Inflammatory macrophage (primary cell): ENCODE results near the gene QRICH2.
"Not testable (repeated sequence)": the region's sequence is repeated elsewhere in the genome, so short reads cannot be mapped to it uniquely, and the experiment has no call there.

Experiments used
- DNase-seq, 2 donors: peaks; one replicate each; pipeline ENCODE4 v3.0.0-alpha.2; 2020 to 2022

Gene QRICH2

DNA sequence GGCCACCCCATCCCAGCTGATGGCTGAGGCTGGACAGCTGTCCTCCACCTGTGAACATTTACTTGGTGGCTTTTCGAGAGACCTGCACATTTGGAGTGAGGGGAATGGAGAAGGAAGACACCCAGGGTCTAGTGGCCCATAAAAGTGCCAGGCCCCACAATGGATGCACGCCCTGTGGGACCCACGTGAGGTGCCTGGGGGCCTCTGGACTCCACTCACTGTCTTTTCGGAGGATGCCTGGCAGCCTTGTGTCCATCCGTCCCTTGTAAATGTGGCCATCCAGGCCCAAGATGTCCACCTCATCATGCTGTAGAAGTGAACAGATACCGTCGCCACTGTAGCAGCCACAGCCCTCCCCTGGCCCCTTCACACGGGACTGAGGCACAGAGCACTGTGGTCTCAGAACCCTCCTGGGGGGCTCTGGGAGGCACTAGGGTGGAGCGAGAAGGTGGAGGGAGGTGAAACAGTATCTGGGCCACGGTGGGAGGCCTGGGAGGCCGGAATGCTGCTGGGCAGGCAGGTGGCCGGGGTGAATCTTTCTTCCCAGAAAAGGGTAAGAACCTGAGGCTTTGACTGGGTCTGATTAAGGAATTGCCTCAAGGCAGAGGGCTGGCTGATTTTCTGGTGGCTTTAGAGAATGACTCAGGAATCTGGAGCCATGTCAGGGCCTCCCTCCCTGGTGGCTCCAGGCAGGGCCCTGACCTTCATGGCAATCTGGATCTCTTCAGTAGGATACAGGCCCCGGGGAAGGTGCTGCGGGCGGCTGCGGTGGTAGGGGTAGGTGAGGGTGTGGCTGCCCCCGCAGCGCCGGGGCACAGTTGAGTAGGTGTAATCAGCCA is 31.4 kb downstream of the QRICH2 start:
- no peak for DNase-seq

DNA sequence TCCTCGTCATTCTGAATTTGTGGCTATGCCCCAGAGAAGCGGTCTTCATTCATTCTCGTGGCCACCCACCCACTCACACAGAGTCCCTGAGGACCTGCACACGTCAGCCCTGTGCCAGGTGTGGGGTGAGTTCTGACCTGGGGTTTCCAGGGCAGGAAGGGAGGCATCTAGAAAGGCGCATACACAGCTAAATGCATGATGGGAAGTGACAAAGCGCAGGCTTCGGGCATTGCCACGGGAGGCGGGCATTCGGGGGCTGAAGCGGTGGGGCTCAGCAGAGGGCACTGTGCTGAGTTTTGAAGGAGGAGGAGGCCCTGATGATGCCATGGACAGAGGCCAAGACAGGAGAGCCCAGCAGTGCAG is 32.0 kb downstream of the QRICH2 start:
- no peak for DNase-seq

DNA sequence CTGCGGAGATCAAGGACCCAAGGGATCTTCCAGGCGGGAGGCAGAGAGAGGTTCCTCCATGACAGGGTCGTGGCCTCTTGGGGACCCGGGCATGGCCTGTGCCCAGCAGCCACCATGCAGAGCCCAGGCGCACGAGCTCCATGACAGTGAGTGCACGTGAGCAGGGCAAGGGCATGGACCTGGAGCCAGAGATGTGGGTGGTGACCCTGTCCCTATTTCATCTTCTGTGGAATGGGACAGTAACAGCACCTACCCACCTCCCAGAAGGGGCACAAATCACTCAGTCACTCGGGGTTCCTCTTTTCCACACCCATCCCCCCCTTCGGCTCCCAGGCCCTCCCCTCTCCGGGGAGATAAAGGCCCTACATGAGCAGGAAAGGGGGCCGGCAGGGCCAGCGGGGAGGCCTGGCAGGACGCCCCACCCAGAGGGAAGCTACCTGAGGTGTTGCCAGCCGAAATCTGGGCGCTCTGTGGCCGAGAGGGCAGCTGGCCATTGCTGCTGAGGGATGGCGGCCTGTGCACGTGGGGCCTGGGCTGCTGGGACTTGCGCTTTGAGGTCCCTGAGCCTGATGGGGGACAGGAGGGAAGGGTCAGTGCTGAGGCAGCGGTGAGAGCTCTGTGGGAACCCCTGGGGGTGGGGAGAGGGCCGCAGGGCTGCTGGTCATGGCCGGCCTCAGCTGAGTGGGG is 32.6 kb downstream of the QRICH2 start:
- DNase-seq: no peak

DNA sequence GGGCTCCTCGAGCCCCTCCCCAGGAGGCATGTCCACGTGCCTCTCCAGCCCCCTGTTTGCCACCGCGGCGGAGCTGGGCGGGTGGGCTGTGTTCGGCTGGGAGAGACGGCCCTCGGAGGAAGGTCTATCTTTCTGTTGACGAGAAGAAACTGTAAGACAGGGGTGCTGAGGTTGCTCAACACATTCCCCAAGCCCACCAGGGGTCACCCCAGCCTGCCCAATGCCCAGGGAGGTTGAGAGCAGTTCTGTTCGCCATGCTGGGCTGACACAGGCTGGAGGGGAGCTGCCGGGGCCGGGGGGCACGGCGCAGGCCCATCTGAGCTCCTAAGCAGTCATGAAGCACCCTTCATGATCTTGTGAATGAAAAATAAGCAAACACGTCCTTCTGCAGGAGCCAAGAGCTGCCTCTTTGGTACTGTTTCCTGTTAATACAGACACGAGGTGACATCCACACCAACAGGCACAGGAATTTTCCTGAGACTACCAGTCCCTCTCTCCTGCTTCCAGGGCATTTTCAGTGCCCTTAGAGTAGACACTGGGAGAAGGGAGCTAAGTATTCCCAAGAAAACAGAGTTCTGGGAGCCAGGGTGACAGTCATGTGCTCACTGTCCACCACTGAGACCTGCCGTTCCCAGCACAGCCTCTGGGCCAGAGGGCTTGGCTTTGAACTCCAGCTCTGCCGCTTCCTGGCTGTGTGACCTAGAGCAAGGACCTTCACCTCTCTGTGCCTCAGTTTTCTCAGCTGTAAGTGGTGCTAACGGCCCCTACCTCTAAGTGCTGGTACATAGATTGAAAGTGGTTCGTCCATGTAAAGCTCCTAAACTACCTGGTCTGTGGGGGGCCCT is 33.7 kb downstream of the QRICH2 start:
- no peak for DNase-seq

DNA sequence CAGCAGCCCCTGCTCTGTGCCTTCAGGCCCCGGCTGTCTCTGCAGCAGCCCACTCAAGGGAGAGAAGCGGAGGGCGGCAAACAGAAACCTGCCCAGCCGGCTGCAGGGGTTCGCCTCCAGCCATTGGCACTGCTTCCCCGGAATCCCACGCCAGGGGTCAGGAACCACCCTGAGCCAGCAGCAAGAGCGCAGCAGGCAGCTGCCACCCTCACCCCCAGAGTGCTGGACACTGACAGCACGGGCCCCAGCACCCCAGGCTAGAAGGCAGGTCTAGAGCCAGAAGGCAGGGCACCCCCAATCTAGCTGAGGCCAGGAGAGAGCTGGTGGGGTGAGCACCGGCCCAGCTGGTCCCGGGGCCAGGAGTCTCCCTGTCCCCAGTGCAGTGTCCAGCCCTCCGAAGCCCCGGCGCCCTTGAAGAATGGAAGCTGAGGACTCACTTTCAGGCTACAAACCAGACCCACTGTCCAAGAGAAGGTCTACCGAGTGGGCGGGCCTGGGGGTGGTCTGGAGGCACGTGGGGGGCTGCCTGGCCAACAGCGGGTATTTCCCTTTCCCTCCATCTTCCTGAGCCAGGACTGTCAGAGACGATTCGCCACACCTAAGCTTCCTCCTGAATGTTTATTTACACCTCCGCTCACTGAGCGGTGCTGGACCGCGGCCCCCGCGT is 34.5 kb downstream of the QRICH2 start:
- no peak for DNase-seq

DNA sequence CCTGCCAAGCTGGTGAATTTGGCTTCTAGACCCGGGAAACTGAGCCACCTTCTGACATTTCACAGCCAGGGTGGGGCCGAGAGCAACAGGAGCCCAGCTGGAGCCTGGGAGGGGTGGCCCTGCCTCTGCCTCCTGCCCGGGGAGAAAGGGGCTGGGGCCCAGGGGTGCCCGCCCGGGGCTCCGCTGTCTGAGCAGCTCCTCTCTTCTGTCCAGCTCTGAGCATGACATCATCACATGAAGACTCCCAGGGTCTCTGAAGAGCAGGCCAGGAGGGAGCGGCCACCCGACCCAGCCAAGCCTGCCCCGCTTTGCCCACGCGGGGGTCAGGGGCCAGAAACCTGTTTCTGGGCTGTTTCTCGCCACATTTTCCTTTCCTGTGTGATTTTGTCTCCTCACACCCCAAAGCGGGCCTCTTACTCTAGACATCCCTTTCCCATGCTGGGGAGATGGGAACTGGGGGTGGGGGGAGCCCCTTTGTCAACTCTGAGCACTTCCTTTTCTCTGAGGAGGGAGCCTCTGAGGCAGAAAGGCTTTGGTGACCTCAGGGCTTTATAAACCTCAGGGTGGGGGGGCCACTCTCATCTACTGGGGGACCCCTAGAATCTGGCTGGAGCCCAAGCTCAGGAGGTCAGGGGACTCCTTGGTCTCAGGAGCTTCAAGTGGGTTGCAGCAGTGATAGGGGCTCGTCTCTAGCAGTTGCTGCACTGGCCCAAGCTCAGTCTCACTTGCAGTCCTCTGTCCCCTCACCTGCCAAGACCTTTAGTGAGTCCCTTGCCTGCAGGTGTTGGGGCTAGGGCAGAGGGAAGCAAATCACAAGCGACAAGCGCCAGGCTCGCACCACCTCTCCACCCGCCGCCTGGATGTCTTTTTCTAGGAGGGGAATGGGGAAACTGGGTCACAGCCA is 35.3 kb downstream of the QRICH2 start:
- DNase-seq: peak; percentile 59 to 76

DNA sequence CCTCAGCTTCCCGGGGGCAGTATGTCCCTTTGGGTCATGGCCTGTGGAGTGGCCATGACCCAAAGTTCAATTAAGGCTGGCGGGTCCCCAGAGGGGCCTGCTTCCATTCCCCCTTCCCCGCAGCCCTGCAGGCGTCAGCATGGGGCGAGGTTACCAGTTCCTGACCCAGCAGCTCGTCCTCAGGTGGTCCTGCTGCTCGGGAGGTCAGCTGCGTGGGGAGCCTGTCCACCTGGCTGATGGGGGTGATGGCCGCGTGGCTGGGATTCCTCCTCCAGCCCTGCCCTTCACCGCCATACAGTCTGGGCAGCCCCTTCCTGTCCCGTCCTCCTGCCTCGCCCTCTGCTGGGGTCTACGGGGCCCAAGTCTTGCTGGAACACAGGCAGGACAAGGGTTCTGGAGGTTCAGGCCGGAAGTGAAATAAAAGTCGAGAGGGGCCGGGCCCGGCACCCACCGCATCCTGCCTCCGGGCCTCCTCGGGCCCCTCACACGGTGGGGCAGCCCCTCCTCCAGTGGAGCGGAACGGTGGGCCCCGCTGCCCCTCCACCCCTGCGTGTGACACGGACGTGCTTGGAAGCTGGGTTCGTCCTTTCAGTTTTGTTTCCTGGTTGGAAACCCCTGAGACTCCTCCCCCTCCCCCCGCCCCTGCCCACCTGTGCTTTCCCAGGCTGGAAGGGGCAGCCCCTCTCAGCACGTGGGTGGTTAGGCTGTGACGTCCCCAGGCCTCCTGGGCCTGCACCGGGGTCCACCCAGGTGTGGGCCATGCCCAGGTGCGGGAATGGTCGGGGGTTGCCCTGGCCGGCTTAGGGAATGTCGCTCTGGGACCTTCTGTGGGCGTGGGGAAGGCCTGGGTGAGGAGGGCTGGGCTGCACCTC is 36.2 kb downstream of the QRICH2 start:
- no peak for DNase-seq

DNA sequence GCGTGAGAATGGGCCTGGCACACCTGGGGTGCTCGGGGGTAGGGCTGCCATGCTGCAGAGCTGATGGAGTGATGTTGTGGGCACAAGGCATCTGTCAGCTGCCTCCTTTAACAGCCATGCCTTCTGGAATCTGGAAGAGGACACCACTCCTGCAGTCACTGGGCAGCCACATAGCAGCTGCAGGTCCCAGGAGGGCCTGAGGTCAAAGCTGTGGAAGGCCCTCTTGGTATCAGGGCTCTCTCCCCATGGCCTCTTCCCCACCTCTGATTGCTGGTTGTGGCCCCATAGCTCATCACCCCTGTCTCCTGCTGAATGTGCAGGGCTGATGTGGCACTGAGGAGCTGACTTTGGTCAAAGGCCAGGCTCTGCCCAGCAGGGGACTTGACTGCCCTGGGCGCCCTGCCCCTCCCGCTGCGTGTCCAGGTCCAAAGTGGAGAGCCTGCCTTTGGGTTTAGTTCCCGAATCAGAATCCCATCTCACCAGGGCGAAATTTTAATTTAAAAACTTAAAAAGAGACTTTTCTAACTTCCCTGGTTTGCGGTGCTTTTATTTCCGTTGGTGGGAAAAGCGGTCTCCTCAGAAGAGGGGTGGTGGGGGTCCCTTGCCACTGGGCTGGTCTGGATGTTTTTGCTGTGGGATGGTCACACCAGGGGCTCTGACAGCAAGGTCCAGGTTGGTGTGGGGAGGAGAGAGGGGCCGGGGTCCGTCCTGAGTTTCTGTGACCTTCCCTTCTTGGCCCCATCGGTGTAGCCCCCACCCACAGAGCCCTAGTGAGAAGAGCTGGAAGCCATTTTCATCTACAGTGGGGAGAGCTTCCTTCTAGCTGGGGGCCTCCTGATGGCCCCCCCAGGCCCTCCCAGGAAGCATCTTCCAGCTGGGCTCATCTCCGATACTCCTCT is 37.1 kb downstream of the QRICH2 start:
- no peak for DNase-seq

DNA sequence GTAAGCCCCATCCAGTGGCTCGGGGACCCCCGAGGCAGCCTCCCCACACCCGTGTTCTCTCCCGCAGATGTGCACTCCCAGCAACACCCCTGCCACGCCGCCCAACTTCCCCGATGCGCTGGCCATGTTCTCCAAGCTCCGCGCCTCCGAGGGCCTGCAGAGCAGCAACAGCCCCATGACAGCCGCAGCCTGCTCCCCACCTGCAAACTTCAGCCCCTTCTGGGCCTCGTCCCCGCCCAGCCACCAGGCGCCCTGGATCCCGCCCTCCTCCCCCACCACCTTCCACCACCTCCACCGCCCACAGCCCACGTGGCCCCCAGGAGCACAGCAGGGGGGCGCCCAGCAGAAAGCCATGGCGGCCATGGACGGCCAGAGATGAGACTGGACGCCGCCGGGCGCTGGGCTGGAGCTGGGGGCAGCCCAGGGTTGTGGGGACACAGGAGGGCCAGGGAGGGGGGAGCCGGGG is 37.9 kb downstream of the QRICH2 start:
- DNase-seq: no peak

DNA sequence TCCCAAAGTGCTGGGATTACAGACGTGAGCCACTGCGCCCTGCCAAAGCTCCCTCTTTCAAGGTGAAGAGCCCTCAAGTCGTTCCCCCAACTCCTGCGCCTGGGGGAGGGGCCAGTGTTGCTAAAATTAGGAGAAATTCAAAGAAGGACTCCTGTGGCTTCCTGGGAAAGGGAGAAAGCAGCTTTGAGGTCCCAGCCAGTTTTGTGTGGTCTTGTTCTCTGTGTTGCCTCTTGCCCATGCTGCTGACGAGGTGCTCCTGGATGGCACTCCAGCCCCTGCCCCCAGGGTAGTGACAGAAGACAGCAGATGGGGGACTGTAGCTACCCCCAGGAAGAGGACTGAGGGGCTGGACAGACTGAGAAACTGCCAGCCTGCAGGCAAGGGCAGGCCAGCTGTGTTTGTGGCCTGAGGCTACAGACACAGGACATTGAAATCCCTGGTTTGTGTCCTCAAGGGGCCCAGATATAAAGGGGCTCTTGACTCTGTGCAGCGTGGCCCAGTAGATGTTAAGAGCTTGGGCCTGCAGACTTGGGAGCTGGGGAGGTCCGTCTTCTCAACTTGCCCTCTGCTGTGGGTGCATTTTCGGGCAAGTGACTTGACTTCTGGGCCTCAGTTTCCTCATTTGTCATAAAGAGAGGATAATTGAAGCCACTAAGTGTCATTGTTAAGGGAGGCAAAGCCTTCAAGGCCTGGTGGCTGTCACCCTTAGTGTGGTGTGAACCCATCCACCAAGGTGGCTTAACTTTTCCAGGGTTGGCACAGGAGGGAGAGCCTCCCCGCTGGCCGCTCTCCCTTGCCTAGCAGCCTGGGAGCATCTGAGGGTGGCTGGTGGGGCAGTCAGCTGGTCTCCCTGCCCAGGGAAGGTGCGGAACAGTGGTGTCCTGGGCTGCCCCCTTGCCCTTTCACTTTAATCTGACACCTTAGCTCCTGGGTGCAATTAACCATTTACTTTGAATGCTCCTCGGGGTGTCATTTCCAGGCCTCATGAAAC is 38.8 kb downstream of the QRICH2 start:
- DNase-seq: no peak

DNA sequence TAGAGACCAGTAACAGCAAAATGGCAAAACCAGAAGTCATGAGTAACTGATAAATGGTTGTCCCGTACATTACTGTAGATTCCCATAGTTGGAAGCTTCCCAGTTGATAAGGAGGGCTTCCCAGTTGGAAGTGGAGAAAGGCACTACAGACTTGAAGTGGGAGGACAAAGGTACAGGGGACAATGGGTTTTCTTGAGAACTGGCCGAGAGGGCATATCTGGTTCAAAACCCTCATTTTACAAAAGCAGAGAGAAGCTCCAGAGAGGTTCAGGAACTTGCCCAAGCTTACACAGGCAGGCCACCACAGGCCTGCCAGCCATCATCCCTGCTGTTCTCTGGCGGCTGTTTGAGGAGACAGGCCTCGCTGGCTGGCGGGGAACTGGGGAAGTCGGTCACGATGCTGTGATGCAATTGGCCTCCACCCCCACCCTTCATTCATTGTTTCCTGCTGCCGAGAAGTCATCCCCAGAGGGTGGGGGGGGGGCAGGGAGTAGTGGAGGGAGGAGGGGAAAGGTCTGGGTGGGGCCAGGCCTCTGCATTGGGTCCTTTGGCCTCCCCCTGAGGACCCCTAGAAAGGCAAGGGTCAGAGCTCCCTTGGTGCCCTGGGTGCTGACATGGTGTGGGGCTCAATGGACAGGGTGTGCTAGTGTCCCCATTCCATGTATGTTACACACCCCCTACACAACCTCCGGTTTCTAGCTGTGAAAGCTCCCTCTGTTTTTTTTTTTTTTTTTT is 39.9 kb downstream of the QRICH2 start:
- DNase-seq: peak; percentile 94 to 96

DNA sequence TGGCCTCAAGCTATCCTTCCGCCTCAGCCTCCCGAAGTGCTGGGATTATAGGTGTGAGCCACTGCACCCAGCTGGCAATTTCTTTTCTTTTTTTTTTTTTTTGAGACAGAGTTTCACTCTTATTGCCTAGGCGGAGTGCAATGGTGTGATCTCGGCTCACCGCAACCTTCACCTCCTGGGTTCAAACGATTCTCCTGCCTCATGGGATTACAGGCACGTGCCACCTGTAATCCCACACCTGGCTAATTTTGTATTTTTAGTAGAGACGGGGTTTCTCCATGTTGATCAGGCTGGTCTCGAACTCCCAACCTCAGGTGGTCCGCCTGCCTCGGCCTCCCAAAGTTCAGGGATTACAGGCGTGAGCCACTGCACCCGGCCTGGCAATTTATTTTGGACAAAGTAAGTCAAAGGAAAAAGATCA is 40.5 kb downstream of the QRICH2 start:
- not testable (repeated sequence) for DNase-seq

DNA sequence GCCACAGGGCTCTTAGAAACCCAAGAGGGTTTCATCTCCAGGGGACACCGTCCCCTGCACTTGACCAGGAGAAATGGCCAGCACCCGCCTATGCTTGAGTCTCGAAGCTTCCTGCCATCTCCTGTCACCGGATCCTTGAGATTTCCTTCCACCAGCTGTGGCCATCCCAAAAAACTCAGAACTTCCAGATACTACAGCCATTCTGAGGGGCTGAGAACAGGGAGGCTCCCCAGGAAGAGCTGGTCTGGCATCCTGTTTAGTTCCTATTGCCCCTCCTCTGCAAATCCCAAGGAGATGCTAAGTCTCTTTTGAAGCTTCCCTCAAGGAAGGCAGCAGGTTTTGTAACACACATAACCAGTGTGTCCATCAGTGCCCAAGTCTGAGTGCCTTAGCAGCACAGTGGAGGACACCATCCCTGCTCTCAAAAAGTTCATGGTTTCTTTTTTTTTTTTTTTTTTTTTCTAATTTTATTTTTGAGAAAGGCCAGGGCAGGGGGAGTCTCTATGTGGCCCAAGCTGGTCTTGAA is 41.0 kb downstream of the QRICH2 start:
- DNase-seq: no peak

DNA sequence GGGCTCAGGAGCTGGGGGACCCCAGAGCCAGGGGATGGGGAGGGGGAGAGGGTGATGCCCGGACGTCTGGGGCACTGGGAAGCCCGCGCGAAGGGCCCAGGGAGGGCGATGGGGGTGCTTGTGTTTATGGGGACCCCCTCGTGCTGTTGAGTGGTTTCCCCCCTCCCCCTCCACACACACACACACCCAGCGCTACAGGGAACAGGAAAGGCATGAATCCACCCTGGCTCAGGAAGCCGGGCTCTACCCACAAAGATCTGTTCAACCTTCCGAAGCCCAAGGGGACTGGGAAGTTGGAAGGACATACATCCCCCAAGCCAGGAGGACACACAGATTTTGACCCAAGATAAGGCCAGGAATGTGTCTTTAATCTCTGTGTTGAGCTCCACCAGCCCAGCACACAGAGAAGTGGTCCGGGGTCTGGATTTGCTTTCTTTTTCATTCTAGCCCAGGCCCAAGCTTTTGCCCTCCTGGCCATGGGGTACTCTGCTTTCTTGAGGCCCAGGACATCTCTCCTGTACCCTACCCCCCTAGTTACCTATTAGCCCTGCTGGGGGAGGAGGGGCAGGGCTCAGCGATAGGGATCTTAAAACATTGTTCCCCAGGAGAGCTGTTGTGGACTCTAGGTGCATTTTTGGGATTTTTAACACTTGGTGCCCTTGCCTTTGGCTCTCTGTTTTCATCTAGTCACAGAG is 41.7 kb downstream of the QRICH2 start:
- peak; percentile 23 to 49 for DNase-seq

DNA sequence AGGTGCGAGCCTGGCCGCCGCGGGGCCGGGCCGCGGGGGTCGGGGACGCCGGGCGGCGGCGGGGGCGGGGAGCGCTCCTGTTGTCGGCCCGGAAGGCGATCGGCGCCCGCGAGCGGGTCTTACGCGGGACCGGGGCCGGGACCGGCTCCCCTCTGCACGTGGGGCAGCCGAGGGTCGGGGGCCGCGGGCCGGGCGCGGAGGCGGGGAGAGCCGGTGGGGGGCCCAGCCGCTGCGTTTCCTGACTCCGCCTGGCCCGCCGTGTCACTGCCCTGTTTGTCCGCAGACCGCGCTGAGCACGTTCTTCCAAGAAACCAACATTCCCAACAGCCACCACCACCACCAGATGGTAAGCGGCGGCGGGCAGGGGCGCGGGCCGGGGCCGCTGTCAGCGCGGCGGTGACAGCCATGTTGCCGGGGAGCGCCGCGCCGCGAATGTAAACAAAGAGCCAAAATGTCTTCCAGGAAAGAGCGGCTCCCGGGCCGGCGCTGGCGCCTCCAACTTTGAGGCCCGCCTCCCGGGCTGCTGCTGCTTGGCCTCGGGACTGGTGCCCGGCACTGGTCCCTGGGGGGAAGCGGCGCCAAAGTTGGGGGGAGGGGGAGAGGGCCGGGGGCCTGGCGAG is 42.3 kb downstream of the QRICH2 start:
- peak in 1 of 2 donors; percentile 52 for DNase-seq
